IPS-15b (cell line): ENCODE data around the gene SERPINF2.

ENCODE experiments used
- H3K27me3 ChIP-seq: one replicate; pipeline ENCODE4 v1.6.1; 2013; ENCODE audit warnings: low read length; ENCODE audit not compliant: control insufficient read depth, insufficient read depth
- H3K36me3 ChIP-seq: one replicate; pipeline ENCODE4 v1.6.1; 2013; ENCODE audit warnings: low read length; ENCODE audit not compliant: control insufficient read depth, insufficient read depth
- H3K4me1 ChIP-seq: one replicate; pipeline ENCODE4 v1.6.1; 2013; ENCODE audit warnings: mild to moderate bottlenecking, low read length; ENCODE audit not compliant: control insufficient read depth, insufficient read depth
- H3K4me3 ChIP-seq: one replicate; pipeline ENCODE4 v1.5.1; 2013; ENCODE audit warnings: low read depth, low read length
- H3K9ac ChIP-seq: one replicate; pipeline ENCODE4 v1.6.1; 2013; ENCODE audit warnings: low read depth, mild to moderate bottlenecking, low read length
- H3K9me3 ChIP-seq: one replicate; pipeline ENCODE4 v1.6.1; 2013; ENCODE audit warnings: mild to moderate bottlenecking, low read length; ENCODE audit not compliant: control insufficient read depth, insufficient read depth

SERPINF2 gene

GRCh38 chr17:1744551-1745512, 2.2 kb downstream of the SERPINF2 start:
- Histone ChIP-seq H3K36me3 (no peaks in the 10 kb centered on the region), H3K4me3 (no peak overlapping the region)

GRCh38 chr17:1745513-1746020, 2.9 kb downstream of the SERPINF2 start:
- no peaks in the 10 kb centered on the region for H3K36me3 ChIP-seq
- H3K27me3 ChIP-seq = no peaks in the 10 kb centered on the region
- no peak overlapping the region for H3K4me3 ChIP-seq
- no peak overlapping the region for H3K9ac ChIP-seq
- H3K9me3 ChIP-seq = no peaks in the 10 kb centered on the region
- no peaks in the 10 kb centered on the region for H3K4me1 ChIP-seq

More at GRCh38 chr17:1744551-1745512, 2.2 kb downstream of the SERPINF2 start:
- no peak overlapping the region for H3K9ac ChIP-seq
- no peaks in the 10 kb centered on the region for H3K27me3 ChIP-seq
- no peaks in the 10 kb centered on the region for H3K9me3 ChIP-seq
- no peaks in the 10 kb centered on the region for H3K4me1 ChIP-seq

GRCh38 chr17:1746975-1747543, 4.4 kb downstream of the SERPINF2 start:
- H3K9me3 ChIP-seq = no peaks in the 10 kb centered on the region
- H3K9ac ChIP-seq = no peak overlapping the region
- no peaks in the 10 kb centered on the region for H3K36me3 ChIP-seq
- H3K4me1 ChIP-seq = no peaks in the 10 kb centered on the region
- H3K27me3 ChIP-seq = no peaks in the 10 kb centered on the region
- no peak overlapping the region for H3K4me3 ChIP-seq

- no peak overlapping the region for H3K4me3 ChIP-seq
- no peak overlapping the region for H3K9ac ChIP-seq
- H3K27me3 ChIP-seq = no peaks in the 10 kb centered on the region
- no peaks in the 10 kb centered on the region for H3K4me1 ChIP-seq
- no peaks in the 10 kb centered on the region for H3K9me3 ChIP-seq
- no peaks in the 10 kb centered on the region for H3K36me3 ChIP-seq
Measured at GRCh38 chr17:1750628-1751027, 8.0 kb downstream of the SERPINF2 start.

- Histone ChIP-seq H3K4me3 (no peak overlapping the region), H3K9me3 (no peaks in the 10 kb centered on the region), H3K4me1 (no peaks in the 10 kb centered on the region), H3K27me3 (no peaks in the 10 kb centered on the region), H3K9ac (no peak overlapping the region), H3K36me3 (no peaks in the 10 kb centered on the region)
Measured at GRCh38 chr17:1752425-1753262, 10.0 kb downstream of the SERPINF2 start.

GRCh38 chr17:1753767-1754429, 11.2 kb downstream of the SERPINF2 start:
- Histone ChIP-seq H3K36me3 (no peaks in the 10 kb centered on the region), H3K4me1 (no peaks in the 10 kb centered on the region), H3K27me3 (no peaks in the 10 kb centered on the region), H3K9me3 (no peaks in the 10 kb centered on the region), H3K9ac (no peak overlapping the region), H3K4me3 (no peak overlapping the region)

- no peak overlapping the region for H3K9ac ChIP-seq
- no peaks in the 10 kb centered on the region for H3K9me3 ChIP-seq
- H3K4me3 ChIP-seq = no peak overlapping the region
- H3K36me3 ChIP-seq = no peaks in the 10 kb centered on the region
- H3K4me1 ChIP-seq = no peaks in the 10 kb centered on the region
- no peaks in the 10 kb centered on the region for H3K27me3 ChIP-seq
Measured at GRCh38 chr17:1754430-1755112, 11.9 kb downstream of the SERPINF2 start.

- Histone ChIP-seq H3K27me3 (no peaks in the 10 kb centered on the region), H3K9me3 (no peaks in the 10 kb centered on the region), H3K4me1 (no peaks in the 10 kb centered on the region), H3K4me3 (no peak overlapping the region), H3K9ac (no peak overlapping the region), H3K36me3 (no peaks in the 10 kb centered on the region)
Measured at GRCh38 chr17:1755252-1755826, 12.7 kb downstream of the SERPINF2 start.

GRCh38 chr17:1755827-1756262, 13.2 kb downstream of the SERPINF2 start:
- Histone ChIP-seq H3K9ac (no peak overlapping the region), H3K36me3 (no peaks in the 10 kb centered on the region), H3K4me1 (no peaks in the 10 kb centered on the region), H3K4me3 (no peak overlapping the region), H3K9me3 (no peaks in the 10 kb centered on the region), H3K27me3 (no peaks in the 10 kb centered on the region)

GRCh38 chr17:1758807-1759206, 16.1 kb downstream of the SERPINF2 start:
- Histone ChIP-seq H3K9me3 (no peaks in the 10 kb centered on the region), H3K36me3 (no peaks in the 10 kb centered on the region), H3K9ac (no peak overlapping the region), H3K4me1 (peaks cover 13% of the 10 kb centered on the region), H3K4me3 (no peak overlapping the region), H3K27me3 (no peaks in the 10 kb centered on the region)
